Measurements from ENCODE around the gene IL2RG. TPM values are rescaled to one million over a fixed set of nuclear protein-coding genes. Genes with fewer than 3 reads are reported as not detected.

The IL2RG gene
- total and polyA plus RNA-seq, 8 donors = 0.19 to 4.4 (median 1.4) TPM

- Histone ChIP-seq H3K4me3 (no peak overlapping the region), H3K27me3 (peaks cover 0 to 5% (median 0%) of the 10 kb centered on the region in 4 donors), H3K9me3 (no peaks in the 10 kb centered on the region), H3K4me1 (no peaks in the 10 kb centered on the region), H3K27ac (no peak overlapping the region), H3K36me3 (no peaks in the 10 kb centered on the region)
- no peak for ATAC-seq
- DNase-seq = no peak
- no peak for TF ChIP-seq CTCF (IDR thresholded peaks at IDR 0.05)
- intact Hi-C loops (cut with DNase I) = no loop called here
- 55 to 60% methylated on average over 5 of the region's 5 CpGs for WGBS, 2 donors
- FAIRE-seq = no peak
Measured at GRCh38 chrX:71111921-71112431, 599 bp upstream of the IL2RG start.

- 83 to 90% methylated on average over 6 of the region's 6 CpGs for WGBS, 2 donors
- FAIRE-seq (no peak), ATAC-seq (no peak), DNase-seq (no peak)
- no peaks in the 10 kb centered on the region for H3K4me1 ChIP-seq
- TF ChIP-seq CTCF (IDR thresholded peaks at IDR 0.05) = no peak
- H3K27ac ChIP-seq = no peak overlapping the region
- no peaks in the 10 kb centered on the region for H3K9me3 ChIP-seq
- no peak overlapping the region for H3K4me3 ChIP-seq
- peaks cover 0 to 7% (median 3%) of the 10 kb centered on the region in 4 donors for H3K27me3 ChIP-seq
- intact Hi-C loops (cut with DNase I) = no loop called here
- no peaks in the 10 kb centered on the region for H3K36me3 ChIP-seq
Measured at GRCh38 chrX:71109051-71109450, 2.3 kb downstream of the IL2RG start.

GRCh38 chrX:71107762-71108360 lies 3.5 kb downstream of the IL2RG start:
- Histone ChIP-seq H3K4me3 (no peak overlapping the region), H3K9me3 (no peaks in the 10 kb centered on the region), H3K27ac (no peak overlapping the region), H3K27me3 (peaks cover 0 to 7% (median 0%) of the 10 kb centered on the region in 4 donors), H3K36me3 (no peaks in the 10 kb centered on the region), H3K4me1 (no peaks in the 10 kb centered on the region)
- no peak for ATAC-seq
- FAIRE-seq = no peak
- no peak for TF ChIP-seq CTCF (IDR thresholded peaks at IDR 0.05)
- intact Hi-C loops (cut with DNase I) = no loop called here
- 49 to 57% methylated on average over 9 of the region's 9 CpGs for WGBS, 2 donors
- DNase-seq = no peak

DNA sequence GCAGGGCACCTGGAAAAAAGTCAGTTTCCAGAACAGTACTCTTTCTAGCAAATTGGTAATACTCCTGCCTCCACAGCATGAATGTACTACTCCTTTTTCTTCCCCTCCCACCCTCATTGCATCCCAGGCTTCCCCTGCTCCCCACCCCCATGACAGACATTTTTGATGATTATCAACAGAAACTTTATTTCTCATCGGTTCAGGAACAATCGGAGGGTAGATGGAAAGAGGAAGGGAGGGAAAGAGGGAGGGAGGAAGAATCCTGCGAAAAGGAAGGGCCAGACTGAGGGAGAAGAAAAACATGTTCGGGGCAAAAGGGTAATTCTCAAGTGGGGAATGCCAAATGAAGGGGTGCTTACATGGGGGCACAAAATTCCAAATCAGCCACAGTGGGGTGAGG lies 4.1 kb downstream of the IL2RG start:
- Histone ChIP-seq H3K9me3 (no peaks in the 10 kb centered on the region), H3K4me3 (no peak overlapping the region), H3K4me1 (no peaks in the 10 kb centered on the region), H3K27me3 (peaks cover 0 to 7% (median 0%) of the 10 kb centered on the region in 4 donors), H3K36me3 (no peaks in the 10 kb centered on the region), H3K27ac (no peak overlapping the region)
- 76 to 79% methylated on average over 4 of the region's 4 CpGs for WGBS, 2 donors
- FAIRE-seq (no peak), ATAC-seq (no peak), DNase-seq (no peak)
- TF ChIP-seq CTCF (IDR thresholded peaks at IDR 0.05) = no peak
- intact Hi-C loops (cut with DNase I) = no loop called here

DNA sequence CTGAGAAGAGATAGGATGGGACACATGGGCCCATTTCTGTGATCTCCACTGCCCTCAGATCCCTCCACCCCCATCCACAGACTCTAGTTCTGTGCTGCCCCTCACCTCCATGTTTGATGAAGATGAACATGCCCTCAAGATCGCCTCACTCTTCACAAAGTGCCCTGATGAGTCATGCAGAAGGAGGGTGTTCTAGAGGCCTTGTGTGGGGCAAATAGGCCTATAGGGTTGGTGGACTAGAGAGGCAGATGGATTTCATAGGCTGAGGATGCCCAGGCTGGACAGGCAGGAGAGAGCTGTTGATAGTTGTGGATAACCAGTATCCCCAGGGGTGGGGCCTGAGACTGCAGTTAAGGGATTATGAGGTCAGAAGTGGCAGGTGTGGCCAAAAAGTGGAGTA lies 5.0 kb downstream of the IL2RG start, which contains the start of gene CXorf65:
Gene CXorf65 (minus strand): TSS at position 314 of the 400 bp plus-strand sequence. CDS start 184 bp downstream, at position 130.
- FAIRE-seq = no peak
- H3K4me3 ChIP-seq = no peak within 1 kb of the TSS
- no peak within 1 kb of the TSS for H3K27ac ChIP-seq
- no peaks in the 10 kb centered on the region for H3K36me3 ChIP-seq
- TF ChIP-seq CTCF (IDR thresholded peaks at IDR 0.05) = no peak
- no peak for DNase-seq
- intact Hi-C loops (cut with DNase I) = no loop called here
- 77 to 92% methylated on average over 1 of the region's 1 CpG for WGBS, 2 donors
- peaks cover 0 to 7% (median 2%) of the 10 kb centered on the region in 4 donors for H3K27me3 ChIP-seq
- H3K4me1 ChIP-seq = no peaks in the 10 kb centered on the region
- ATAC-seq = no peak
- H3K9me3 ChIP-seq = no peaks in the 10 kb centered on the region

Data from pancreas (tissue), 10 donors.